Loucy (cell line): ENCODE results near the gene GNG11.

ENCODE experiments used
- H2AFZ ChIP-seq: fragments of 200-600 bp; sonication (generic); 2 replicates; pipeline ENCODE4 v1.6.0; 2016; ENCODE audit warnings: antibody characterized with exemption, mild to moderate bottlenecking, low read length, moderate library complexity
- H3F3A ChIP-seq: fragments of 200-600 bp; 2 replicates; pipeline ENCODE4 v1.6.0; 2016; ENCODE audit warnings: antibody characterized with exemption, low read depth, mild to moderate bottlenecking
- H3K27me3 ChIP-seq: fragments of 200-600 bp; sonication (generic); 2 replicates; pipeline ENCODE4 v1.6.1; 2014; ENCODE audit warnings: low read length, mild to moderate bottlenecking; ENCODE audit not compliant: insufficient read depth, poor library complexity, severe bottlenecking
- H3K36me3 ChIP-seq: fragments of 200-600 bp; sonication (generic); 2 replicates; pipeline ENCODE4 v1.6.1; 2016; ENCODE audit warnings: low read length; ENCODE audit not compliant: insufficient read depth
- H3K4me1 ChIP-seq: fragments of 200-600 bp; sonication (generic); 2 replicates; pipeline ENCODE4 v1.5.1; 2014; ENCODE audit warnings: low read length, mild to moderate bottlenecking; ENCODE audit not compliant: insufficient read depth, poor library complexity, severe bottlenecking
- H3K4me2 ChIP-seq: fragments of 200-600 bp; sonication (generic); 2 replicates; pipeline ENCODE4 v1.6.0; 2014; ENCODE audit warnings: antibody characterized with exemption, low read length, low read depth, mild to moderate bottlenecking; ENCODE audit not compliant: poor library complexity, severe bottlenecking
- H3K4me3 ChIP-seq: fragments of 200-600 bp; sonication (generic); 2 replicates; pipeline ENCODE4 v1.5.1; 2014; ENCODE audit warnings: low read length, mild to moderate bottlenecking, mixed read lengths; ENCODE audit not compliant: poor library complexity, severe bottlenecking
- H3K79me2 ChIP-seq: fragments of 200-600 bp; sonication (generic); 2 replicates; pipeline ENCODE4 v1.6.1; 2014; ENCODE audit warnings: low read length; ENCODE audit not compliant: insufficient read depth
- H3K9ac ChIP-seq: fragments of 200-600 bp; sonication (generic); 2 replicates; pipeline ENCODE4 v1.6.0; 2014; ENCODE audit warnings: mild to moderate bottlenecking, low read depth, low read length, moderate library complexity; ENCODE audit not compliant: poor library complexity, severe bottlenecking
- H3K9me2 ChIP-seq: fragments of 200-600 bp; sonication (generic); replicated peaks from 2 replicates; pipeline ENCODE4 v1.6.1; 2016; ENCODE audit warnings: low read depth, low read length, mixed read lengths
- H3K9me3 ChIP-seq: fragments of 200-600 bp; sonication (generic); 2 replicates; pipeline ENCODE4 v1.6.1; 2014; ENCODE audit warnings: mild to moderate bottlenecking, antibody characterized with exemption, low read length, low read depth; ENCODE audit not compliant: insufficient read depth
- H4K20me1 ChIP-seq: fragments of 200-600 bp; sonication (generic); 2 replicates; pipeline ENCODE4 v1.6.0; 2014; ENCODE audit warnings: antibody characterized with exemption, low read length, mild to moderate bottlenecking; ENCODE audit not compliant: insufficient read depth, poor library complexity, severe bottlenecking
- CTCF ChIP-seq: fragments of 200-600 bp; sonication (generic); conservative IDR thresholded peaks from 2 replicates; pipeline ENCODE4 v1.5.1; 2014; ENCODE audit warnings: mild to moderate bottlenecking, antibody characterized with exemption, low read length
- EZH2phosphoT487 ChIP-seq: fragments of 200-600 bp; IDR thresholded peaks from 2 replicates; pipeline ENCODE4 v1.6.1; 2018; ENCODE audit warnings: antibody characterized with exemption, mild to moderate bottlenecking, moderate library complexity, borderline replicate concordance

Gene GNG11

GRCh38 chr7:93948873-93949272 is 27.3 kb downstream of the GNG11 start:
- Histone ChIP-seq H3K27me3 (no peaks in the 10 kb centered on the region), H3F3A (no peaks in the 10 kb centered on the region), H3K4me3 (no peak overlapping the region), H3K9me2 (no peaks in the 10 kb centered on the region), H3K9ac (no peak overlapping the region), H3K79me2 (no peaks in the 10 kb centered on the region), H3K4me2 (no peak overlapping the region), H3K36me3 (no peaks in the 10 kb centered on the region), H4K20me1 (no peaks in the 10 kb centered on the region), H3K4me1 (peaks cover 15% of the 10 kb centered on the region), H3K9me3 (no peaks in the 10 kb centered on the region), H2AFZ (no peak overlapping the region)
- TF ChIP-seq CTCF (no peak), EZH2phosphoT487 (no peak)

- no peak overlapping the region for H3K9ac ChIP-seq
- peaks cover 13% of the 10 kb centered on the region for H3K4me1 ChIP-seq
- H3F3A ChIP-seq: no peaks in the 10 kb centered on the region
- no peaks in the 10 kb centered on the region for H3K9me2 ChIP-seq
- no peaks in the 10 kb centered on the region for H4K20me1 ChIP-seq
- H2AFZ ChIP-seq: no peak overlapping the region
- H3K4me2 ChIP-seq: no peak overlapping the region
- H3K36me3 ChIP-seq: no peaks in the 10 kb centered on the region
- H3K4me3 ChIP-seq: no peak overlapping the region
- TF ChIP-seq CTCF: no peak
- no peak for TF ChIP-seq EZH2phosphoT487
- H3K27me3 ChIP-seq: no peaks in the 10 kb centered on the region
- H3K9me3 ChIP-seq: no peaks in the 10 kb centered on the region
- no peaks in the 10 kb centered on the region for H3K79me2 ChIP-seq
Observed at GRCh38 chr7:93949423-93949822, 27.9 kb downstream of the GNG11 start.

GRCh38 chr7:93955304-93955703 is 33.8 kb downstream of the GNG11 start:
- Histone ChIP-seq H3K36me3 (no peaks in the 10 kb centered on the region), H3K9me3 (no peaks in the 10 kb centered on the region), H3K4me3 (no peak overlapping the region), H3K79me2 (no peaks in the 10 kb centered on the region), H2AFZ (no peak overlapping the region), H3K4me2 (no peak overlapping the region), H3K9me2 (no peaks in the 10 kb centered on the region), H3K4me1 (no peaks in the 10 kb centered on the region), H4K20me1 (no peaks in the 10 kb centered on the region), H3K27me3 (no peaks in the 10 kb centered on the region), H3K9ac (no peak overlapping the region), H3F3A (no peaks in the 10 kb centered on the region)
- TF ChIP-seq CTCF: no peak
- TF ChIP-seq EZH2phosphoT487: no peak
